ENCODE results near the gene PCDHGA11.
"Not testable (repeated sequence)": the region's sequence is repeated elsewhere in the genome, so short reads cannot be mapped to it uniquely, and the experiment has no call there.

The PCDHGA11 gene

DNA sequence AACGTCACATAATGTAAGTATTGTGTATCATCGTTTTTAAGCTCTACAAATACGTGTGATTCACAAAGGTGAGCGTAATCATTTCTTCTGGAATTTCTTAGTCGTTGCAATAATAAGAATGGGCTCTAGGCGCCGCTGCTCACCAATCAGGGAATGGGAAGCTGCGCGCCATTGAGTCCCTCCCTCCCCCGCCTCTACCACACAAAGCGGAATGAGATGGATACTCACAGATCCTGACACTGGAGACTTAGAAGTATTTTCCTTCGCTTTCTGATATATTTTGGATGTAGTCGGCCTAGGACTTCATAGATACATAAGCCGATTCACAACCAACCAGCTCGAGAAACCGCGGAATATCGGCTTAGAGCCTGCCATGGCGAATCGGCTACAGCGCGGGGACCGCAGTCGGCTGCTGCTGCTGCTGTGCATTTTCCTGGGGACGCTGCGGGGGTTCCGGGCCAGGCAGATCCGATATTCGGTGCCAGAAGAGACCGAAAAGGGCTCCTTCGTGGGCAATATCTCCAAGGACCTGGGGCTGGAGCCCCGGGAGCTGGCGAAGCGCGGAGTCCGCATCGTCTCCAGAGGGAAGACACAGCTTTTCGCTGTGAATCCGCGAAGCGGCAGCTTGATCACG lies at the start of gene PCDHGA11:
Gene PCDHGA11 (plus strand): TSS at position 197 of the 634 bp plus-strand sequence. CDS start 177 bp downstream, at position 374.
- DNase-seq (ENCODE audit: low spot score), result peak; percentile 67

DNA sequence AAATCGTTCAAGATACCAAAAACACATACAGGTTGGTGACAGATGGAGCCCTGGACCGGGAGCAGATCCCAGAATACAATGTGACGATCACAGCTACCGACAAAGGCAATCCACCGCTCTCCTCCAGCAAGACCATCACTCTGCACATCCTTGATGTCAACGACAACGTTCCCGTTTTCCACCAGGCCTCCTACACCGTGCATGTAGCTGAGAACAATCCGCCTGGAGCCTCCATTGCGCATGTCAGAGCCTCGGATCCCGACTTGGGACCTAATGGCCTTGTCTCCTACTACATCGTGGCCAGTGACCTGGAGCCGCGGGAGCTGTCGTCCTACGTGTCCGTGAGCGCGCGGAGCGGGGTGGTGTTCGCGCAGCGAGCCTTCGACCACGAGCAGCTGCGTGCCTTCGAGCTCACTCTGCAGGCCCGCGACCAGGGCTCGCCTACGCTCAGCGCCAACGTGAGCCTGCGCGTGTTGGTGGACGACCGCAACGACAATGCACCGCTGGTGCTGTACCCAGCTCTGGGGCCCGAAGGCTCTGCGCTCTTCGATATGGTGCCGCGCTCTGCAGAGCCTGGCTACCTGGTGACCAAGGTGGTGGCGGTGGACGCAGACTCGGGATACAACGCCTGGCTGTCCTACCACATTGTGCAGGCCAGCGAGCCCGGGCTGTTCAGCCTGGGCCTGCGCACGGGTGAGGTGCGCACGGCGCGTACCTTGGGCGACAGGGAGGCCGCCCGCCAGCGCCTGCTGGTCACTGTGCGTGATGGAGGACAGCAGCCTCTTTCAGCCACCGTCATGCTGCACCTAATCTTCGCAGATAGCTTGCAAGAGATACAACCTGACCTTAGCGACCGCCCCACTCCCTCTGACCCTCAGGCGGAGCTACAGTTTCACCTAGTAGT lies 49.0 kb upstream of the PCDHGA11 start:
- DNase-seq (ENCODE audit: low spot score), result no peak

- peak; percentile 50 for DNase-seq (ENCODE audit: low spot score)
Observed at GRCh38 chr5:141373673-141374317, 47.1 kb upstream of the PCDHGA11 start, which contains the start of gene PCDHGA6. PCDHGA6 (plus strand) TSS chr5:141373891; CDS start chr5:141374084, 193 bp downstream.

DNA sequence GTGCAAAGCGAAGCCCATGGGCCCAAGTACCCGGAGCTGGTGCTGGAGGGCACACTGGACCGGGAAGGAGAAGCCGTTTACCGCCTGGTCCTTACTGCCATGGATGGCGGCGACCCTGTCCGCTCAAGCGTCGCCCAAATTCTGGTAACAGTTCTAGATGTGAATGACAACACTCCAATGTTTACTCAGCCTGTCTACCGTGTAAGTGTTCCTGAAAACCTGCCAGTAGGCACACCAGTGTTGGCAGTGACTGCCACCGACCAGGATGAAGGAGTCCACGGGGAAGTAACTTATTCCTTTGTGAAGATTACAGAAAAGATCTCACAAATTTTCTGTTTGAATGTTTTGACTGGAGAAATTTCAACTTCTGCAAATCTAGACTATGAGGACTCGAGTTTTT lies 46.2 kb upstream of the PCDHGA11 start:
- DNase-seq (ENCODE audit: low spot score), result no peak

- DNase-seq (ENCODE audit: low spot score), result not testable (repeated sequence)
Observed at GRCh38 chr5:141375444-141376155, 45.3 kb upstream of the PCDHGA11 start.

GRCh38 chr5:141382469-141383294 lies 38.2 kb upstream of the PCDHGA11 start, which contains the start of gene PCDHGA7:
PCDHGA7 (plus strand) TSS chr5:141382742; CDS start chr5:141382900, 158 bp downstream.
- DNase-seq (ENCODE audit: low spot score), result peak; percentile 55

DNA sequence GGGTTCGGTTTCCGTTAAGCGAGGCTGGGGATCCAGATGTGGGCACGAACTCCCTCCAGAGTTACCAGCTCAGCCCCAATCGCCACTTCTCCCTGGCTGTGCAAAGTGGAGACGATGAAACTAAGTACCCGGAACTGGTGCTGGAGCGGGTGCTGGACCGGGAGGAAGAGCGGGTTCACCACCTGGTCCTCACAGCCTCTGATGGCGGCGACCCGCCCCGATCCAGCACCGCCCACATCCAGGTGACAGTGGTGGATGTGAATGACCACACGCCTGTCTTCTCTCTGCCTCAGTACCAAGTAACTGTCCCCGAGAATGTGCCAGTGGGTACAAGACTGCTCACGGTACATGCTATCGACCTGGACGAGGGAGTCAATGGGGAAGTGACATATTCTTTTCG lies 37.5 kb upstream of the PCDHGA11 start:
- no peak for DNase-seq (ENCODE audit: low spot score)

GRCh38 chr5:141384471-141385267 lies 36.2 kb upstream of the PCDHGA11 start:
- no peak for DNase-seq (ENCODE audit: low spot score)

DNA sequence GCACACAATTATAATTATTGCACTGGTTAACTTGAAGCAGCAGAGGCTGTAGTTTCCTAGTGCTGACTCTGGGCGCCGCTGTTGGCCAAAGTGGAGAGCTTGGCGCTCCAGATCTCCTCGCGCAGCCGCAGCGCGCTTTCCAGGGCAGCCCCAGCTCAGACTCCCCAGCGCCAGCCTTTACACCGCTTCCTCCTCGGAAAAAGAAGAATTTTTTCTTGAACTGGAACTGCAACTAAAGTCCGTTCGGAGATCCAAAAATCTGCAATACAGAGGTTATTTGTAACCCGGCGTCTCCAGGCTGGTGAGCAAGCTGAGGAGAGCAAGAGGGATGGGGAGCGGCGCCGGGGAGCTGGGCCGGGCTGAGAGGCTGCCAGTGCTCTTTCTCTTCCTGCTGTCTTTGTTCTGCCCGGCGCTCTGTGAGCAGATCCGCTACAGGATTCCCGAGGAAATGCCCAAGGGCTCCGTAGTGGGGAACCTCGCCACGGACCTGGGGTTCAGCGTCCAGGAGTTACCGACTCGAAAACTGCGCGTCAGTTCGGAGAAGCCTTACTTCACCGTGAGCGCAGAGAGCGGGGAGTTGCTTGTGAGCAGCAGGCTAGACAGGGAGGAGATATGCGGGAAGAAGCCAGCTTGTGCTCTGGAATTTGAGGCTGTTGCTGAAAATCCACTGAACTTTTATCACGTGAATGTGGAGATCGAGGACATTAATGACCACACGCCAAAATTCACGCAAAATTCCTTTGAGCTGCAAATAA lies 33.1 kb upstream of the PCDHGA11 start, which contains the start of gene PCDHGB4:
Gene PCDHGB4 (plus strand): TSS at position 142 of the 755 bp plus-strand sequence. CDS start 187 bp downstream, at position 329.
- DNase-seq (ENCODE audit: low spot score), result peak; percentile 31

DNA sequence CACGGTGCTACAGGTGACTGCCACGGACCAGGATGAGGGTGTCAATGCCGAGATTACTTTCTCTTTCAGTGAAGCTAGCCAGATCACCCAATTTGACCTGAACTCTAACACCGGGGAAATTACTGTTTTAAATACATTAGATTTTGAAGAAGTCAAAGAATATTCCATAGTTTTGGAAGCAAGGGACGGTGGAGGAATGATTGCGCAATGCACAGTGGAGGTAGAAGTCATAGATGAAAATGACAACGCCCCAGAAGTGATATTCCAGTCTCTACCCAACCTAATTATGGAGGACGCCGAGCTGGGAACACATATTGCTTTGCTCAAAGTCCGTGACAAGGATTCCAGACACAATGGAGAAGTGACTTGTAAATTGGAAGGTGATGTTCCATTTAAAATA lies 32.2 kb upstream of the PCDHGA11 start:
- no peak for DNase-seq (ENCODE audit: low spot score)

DNA sequence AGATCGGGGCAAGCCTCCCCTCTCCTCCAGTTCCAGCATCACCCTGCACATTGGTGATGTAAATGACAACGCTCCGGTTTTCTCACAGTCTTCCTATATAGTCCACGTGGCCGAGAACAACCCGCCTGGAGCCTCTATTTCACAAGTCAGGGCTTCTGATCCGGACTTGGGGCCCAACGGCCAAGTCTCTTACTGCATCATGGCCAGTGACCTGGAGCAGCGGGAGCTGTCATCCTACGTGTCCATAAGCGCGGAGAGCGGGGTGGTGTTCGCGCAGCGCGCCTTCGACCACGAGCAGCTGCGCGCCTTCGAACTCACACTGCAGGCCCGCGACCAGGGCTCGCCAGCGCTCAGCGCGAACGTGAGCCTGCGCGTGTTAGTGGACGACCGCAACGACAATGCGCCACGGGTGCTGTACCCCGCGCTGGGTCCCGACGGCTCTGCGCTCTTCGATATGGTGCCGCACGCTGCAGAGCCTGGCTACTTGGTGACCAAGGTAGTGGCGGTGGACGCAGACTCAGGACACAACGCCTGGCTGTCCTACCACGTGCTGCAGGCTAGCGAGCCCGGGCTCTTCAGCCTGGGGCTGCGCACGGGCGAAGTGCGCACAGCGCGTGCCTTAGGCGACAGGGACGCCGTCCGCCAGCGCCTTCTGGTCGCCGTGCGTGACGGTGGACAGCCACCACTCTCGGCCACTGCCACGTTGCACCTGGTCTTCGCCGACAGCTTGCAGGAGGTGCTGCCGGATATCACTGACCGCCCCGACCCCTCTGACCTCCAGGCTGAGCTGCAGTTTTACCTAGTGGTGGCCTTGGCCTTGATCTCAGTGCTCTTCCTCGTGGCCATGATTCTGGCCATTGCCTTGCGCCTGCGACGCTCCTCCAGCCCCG lies 31.5 kb upstream of the PCDHGA11 start:
- no peak for DNase-seq (ENCODE audit: low spot score)

- DNase-seq (ENCODE audit: low spot score), result no peak
Observed at GRCh38 chr5:141392429-141393198, 28.2 kb upstream of the PCDHGA11 start, which contains the start of gene PCDHGA8. PCDHGA8 (plus strand) TSS chr5:141392633; CDS start chr5:141392814, 181 bp downstream.

DNA sequence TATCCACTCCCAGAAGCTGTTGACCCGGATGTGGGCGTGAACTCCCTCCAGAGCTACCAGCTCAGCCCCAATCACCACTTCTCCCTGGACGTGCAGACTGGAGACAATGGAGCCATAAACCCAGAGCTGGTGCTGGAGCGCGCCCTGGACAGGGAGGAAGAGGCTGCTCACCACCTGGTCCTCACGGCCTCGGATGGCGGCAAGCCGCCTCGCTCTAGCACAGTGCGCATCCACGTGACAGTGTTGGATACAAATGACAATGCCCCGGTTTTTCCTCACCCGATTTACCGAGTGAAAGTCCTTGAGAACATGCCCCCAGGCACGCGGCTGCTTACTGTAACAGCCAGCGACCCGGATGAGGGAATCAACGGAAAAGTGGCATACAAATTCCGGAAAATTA lies 27.6 kb upstream of the PCDHGA11 start:
- DNase-seq (ENCODE audit: low spot score), result no peak

DNA sequence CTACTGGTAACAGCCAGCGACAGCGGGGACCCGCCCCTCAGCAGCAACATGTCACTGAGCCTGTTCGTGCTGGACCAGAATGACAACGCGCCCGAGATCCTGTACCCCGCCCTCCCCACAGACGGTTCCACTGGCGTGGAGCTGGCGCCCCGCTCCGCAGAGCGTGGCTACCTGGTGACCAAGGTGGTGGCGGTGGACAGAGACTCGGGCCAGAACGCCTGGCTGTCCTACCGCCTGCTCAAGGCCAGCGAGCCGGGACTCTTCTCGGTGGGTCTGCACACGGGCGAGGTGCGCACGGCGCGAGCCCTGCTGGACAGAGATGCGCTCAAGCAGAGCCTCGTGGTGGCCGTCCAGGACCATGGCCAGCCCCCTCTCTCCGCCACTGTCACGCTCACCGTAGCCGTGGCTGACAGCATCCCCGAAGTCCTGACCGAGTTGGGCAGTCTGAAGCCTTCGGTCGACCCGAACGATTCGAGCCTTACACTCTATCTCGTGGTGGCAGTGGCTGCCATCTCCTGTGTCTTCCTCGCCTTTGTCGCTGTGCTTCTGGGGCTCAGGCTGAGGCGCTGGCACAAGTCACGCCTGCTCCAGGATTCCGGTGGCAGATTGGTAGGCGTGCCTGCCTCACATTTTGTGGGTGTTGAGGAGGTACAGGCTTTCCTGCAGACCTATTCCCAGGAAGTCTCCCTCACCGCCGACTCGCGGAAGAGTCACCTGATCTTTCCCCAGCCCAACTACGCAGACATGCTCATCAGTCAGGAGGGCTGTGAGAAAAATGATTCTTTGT lies 26.3 kb upstream of the PCDHGA11 start:
- not testable (repeated sequence) for DNase-seq (ENCODE audit: low spot score)

GRCh38 chr5:141397756-141398551 lies 22.9 kb upstream of the PCDHGA11 start, which contains the start of gene PCDHGB5:
PCDHGB5 (plus strand) TSS chr5:141397947; CDS start chr5:141398128, 181 bp downstream.
- DNase-seq (ENCODE audit: low spot score), result peak; percentile 66

Data from AG08396 (cell line).